GM10266 (cell line): Measurements from ENCODE around the gene RFX3.

Experiments
- DNase-seq: peaks from one replicate; pipeline ENCODE4 v3.0.0; 2012; ENCODE audit errors: extremely low spot score
- TF ChIP-seq, protein P1 (sequence below): IDR thresholded peaks from 2 replicates; pipeline ENCODE4 v1.5.1; 2012; ENCODE audit warnings: mild to moderate bottlenecking, low read depth; ENCODE audit not compliant: control insufficient read depth, insufficient read depth; ENCODE audit errors: missing control alignments

The RFX3 gene

GRCh38 chr9:3541206-3541605, 15.4 kb upstream of the RFX3 start:
- no peak for DNase-seq
- TF ChIP-seq, protein P1, sequence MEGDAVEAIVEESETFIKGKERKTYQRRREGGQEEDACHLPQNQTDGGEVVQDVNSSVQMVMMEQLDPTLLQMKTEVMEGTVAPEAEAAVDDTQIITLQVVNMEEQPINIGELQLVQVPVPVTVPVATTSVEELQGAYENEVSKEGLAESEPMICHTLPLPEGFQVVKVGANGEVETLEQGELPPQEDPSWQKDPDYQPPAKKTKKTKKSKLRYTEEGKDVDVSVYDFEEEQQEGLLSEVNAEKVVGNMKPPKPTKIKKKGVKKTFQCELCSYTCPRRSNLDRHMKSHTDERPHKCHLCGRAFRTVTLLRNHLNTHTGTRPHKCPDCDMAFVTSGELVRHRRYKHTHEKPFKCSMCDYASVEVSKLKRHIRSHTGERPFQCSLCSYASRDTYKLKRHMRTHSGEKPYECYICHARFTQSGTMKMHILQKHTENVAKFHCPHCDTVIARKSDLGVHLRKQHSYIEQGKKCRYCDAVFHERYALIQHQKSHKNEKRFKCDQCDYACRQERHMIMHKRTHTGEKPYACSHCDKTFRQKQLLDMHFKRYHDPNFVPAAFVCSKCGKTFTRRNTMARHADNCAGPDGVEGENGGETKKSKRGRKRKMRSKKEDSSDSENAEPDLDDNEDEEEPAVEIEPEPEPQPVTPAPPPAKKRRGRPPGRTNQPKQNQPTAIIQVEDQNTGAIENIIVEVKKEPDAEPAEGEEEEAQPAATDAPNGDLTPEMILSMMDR, result no peak

DNA sequence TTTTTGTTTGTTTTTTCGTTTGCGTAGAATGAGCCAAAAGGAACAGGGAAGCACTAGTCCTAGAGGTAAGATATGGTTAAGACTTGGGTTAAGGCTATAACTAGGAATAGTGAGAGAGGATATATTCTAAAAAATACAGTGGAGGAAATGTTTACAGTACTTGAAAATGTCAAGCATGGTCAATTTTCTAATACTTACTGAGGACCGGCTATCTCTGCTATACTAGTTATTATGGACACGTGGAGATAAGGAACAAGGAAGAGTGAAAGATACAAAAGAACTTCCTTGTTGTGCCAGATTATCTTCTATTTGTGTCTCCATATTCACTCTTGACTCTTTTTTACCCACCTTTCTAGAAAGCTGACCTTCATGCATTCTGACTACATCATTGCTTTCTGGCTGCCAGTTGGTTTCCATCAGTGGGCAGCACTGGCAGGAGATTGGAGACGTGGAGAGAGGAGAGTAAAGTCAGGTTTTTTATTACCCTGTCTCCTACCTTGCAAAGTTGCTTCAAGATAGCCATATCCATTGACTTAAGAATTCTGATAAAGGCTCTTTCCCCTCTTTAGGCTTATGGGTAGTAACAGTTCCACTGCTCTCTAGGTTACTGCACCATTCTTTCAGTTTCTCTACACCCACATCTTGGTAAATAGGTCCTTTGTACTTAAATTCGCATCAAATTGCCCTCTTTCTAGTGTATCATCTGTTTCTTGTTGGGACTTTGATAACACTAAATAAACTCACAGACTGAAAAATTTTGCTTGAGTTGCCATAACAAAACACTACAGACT, 9.0 kb upstream of the RFX3 start:
- DNase-seq, result no peak
- TF ChIP-seq, protein P1, result no peak

DNA sequence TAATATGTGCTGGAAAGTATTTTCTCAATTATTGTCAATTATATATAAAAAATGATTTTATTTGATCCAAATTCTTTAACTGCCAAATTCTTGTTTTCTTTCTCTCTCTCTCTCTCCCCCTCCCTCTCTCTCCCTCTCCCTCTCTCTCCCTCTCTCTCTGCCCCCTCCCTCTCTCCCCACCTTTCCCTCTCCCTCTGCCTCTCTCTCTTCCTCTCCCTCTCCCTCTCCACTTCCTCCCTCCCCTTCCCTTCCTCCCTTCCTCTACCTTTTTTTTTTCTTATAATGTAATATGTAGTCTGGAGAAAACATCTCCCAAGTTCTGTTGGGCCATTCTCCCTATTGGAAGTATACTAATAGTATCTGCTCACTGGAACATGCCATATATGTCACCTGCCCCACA, 6.4 kb upstream of the RFX3 start:
- TF ChIP-seq, protein P1, result no peak
- no peak for DNase-seq

- peak; percentile 18 for DNase-seq
- TF ChIP-seq, protein P1, result no peak
Observed at GRCh38 chr9:3528451-3528850, 2.6 kb upstream of the RFX3 start.

- DNase-seq, result no peak
- TF ChIP-seq, protein P1, result no peak
Observed at GRCh38 chr9:3526997-3527940, 1.5 kb upstream of the RFX3 start.

- DNase-seq, result peak; percentile 80
- TF ChIP-seq, protein P1, result no peak
Observed at GRCh38 chr9:3526165-3526996, 580 bp upstream of the RFX3 start.
